Trophoblast cell (in vitro differentiated cells and primary cell): Measurements from ENCODE around the gene PAM.

Experiments
- DNase-seq, 2 donors: peaks; one replicate each; pipeline ENCODE4 v3.0.0-alpha.2; 2016
- H2AFZ ChIP-seq: 2 replicates; pipeline ENCODE4 v1.6.1; 2013; ENCODE audit warnings: low read length, moderate library complexity, mild to moderate bottlenecking; ENCODE audit not compliant: insufficient read depth, poor library complexity
- H2AK5ac ChIP-seq: 2 replicates; pipeline ENCODE4 v1.6.1; 2013; ENCODE audit warnings: mild to moderate bottlenecking, low read length
- H2BK120ac ChIP-seq: 2 replicates; pipeline ENCODE4 v1.6.1; 2013; ENCODE audit warnings: low read length, mild to moderate bottlenecking, moderate library complexity; ENCODE audit not compliant: insufficient read depth, poor library complexity
- H2BK12ac ChIP-seq: 2 replicates; pipeline ENCODE4 v1.6.1; 2013; ENCODE audit warnings: mild to moderate bottlenecking, low read length, moderate library complexity
- H2BK5ac ChIP-seq: 2 replicates; pipeline ENCODE4 v1.6.1; 2013; ENCODE audit warnings: low read length, low read depth, moderate library complexity, mild to moderate bottlenecking; ENCODE audit not compliant: poor library complexity
- H3K14ac ChIP-seq: 2 replicates; pipeline ENCODE4 v1.6.1; 2013; ENCODE audit warnings: mild to moderate bottlenecking, low read length
- H3K18ac ChIP-seq: 2 replicates; pipeline ENCODE4 v1.6.1; 2013; ENCODE audit warnings: mild to moderate bottlenecking, low read length
- H3K23ac ChIP-seq: 2 replicates; pipeline ENCODE4 v1.6.1; 2013; ENCODE audit warnings: low read length
- H3K27ac ChIP-seq: 2 replicates; pipeline ENCODE4 v1.5.1; 2013; ENCODE audit warnings: low read depth, mild to moderate bottlenecking, inconsistent platforms, low read length, moderate library complexity
- H3K27me3 ChIP-seq: 2 replicates; pipeline ENCODE4 v1.6.1; 2013; ENCODE audit warnings: inconsistent platforms, mild to moderate bottlenecking, low read length, moderate library complexity; ENCODE audit not compliant: insufficient read depth
- H3K36me3 ChIP-seq, 2 experiments: 1 replicate in 1 of 2; 2 replicates in 1 of 2; pipeline ENCODE4 v1.6.1; 2013; ENCODE audit warnings: low read length in 2 of 2, mild to moderate bottlenecking in 2 of 2, moderate library complexity in 1 of 2; ENCODE audit not compliant: insufficient read depth in 2 of 2, control insufficient read depth in 1 of 2
- H3K4ac ChIP-seq: 2 replicates; pipeline ENCODE4 v1.6.1; 2013; ENCODE audit warnings: low read depth, mild to moderate bottlenecking, low read length, moderate library complexity
- H3K4me1 ChIP-seq, 2 experiments: 1 replicate in 1 of 2; 2 replicates in 1 of 2; pipeline ENCODE4 v1.6.1; 2013; ENCODE audit warnings: low read length in 2 of 2, mild to moderate bottlenecking in 2 of 2, moderate library complexity in 1 of 2; ENCODE audit not compliant: insufficient read depth in 2 of 2, control insufficient read depth in 1 of 2
- H3K4me2 ChIP-seq: 2 replicates; pipeline ENCODE4 v1.6.1; 2013; ENCODE audit warnings: inconsistent platforms, mild to moderate bottlenecking, low read length, moderate library complexity
- H3K4me3 ChIP-seq: 2 replicates; pipeline ENCODE4 v1.5.1; 2013; ENCODE audit warnings: mild to moderate bottlenecking, low read depth, low read length, inconsistent platforms
- H3K79me1 ChIP-seq: one replicate; pipeline ENCODE4 v1.6.1; 2013; ENCODE audit warnings: low read length
- H3K79me2 ChIP-seq: 2 replicates; pipeline ENCODE4 v1.6.1; 2013; ENCODE audit warnings: low read length, mild to moderate bottlenecking; ENCODE audit not compliant: control insufficient read depth, insufficient read depth, poor library complexity
- H3K9ac ChIP-seq: 2 replicates; pipeline ENCODE4 v1.6.1; 2013; ENCODE audit warnings: mild to moderate bottlenecking, low read length
- H3K9me3 ChIP-seq: 2 replicates; pipeline ENCODE4 v1.6.1; 2013; ENCODE audit warnings: low read depth, mild to moderate bottlenecking, control low read depth, inconsistent platforms, low read length; ENCODE audit not compliant: insufficient read depth
- H4K12ac ChIP-seq: 2 replicates; pipeline ENCODE4 v1.6.1; 2013; ENCODE audit warnings: low read depth, mild to moderate bottlenecking, low read length, moderate library complexity
- H4K8ac ChIP-seq: 2 replicates; pipeline ENCODE4 v1.6.1; 2013; ENCODE audit warnings: low read depth, mild to moderate bottlenecking, low read length, moderate library complexity
- H4K91ac ChIP-seq: one replicate; pipeline ENCODE4 v1.6.1; 2013; ENCODE audit warnings: low read depth, mild to moderate bottlenecking, low read length, moderate library complexity
- WGBS: extraction: QIAGEN DNeasy Blood & Tissue Kit; methylation state at CpG from one replicate; pipeline ENCODE4 v1.1.7; 2013; ENCODE audit warnings: missing lambda C conversion rate; ENCODE audit not compliant: insufficient read length, insufficient coverage; ENCODE audit errors: extremely low coverage; 5-methylcytosine and 5-hydroxymethylcytosine counted together

PAM gene

DNA sequence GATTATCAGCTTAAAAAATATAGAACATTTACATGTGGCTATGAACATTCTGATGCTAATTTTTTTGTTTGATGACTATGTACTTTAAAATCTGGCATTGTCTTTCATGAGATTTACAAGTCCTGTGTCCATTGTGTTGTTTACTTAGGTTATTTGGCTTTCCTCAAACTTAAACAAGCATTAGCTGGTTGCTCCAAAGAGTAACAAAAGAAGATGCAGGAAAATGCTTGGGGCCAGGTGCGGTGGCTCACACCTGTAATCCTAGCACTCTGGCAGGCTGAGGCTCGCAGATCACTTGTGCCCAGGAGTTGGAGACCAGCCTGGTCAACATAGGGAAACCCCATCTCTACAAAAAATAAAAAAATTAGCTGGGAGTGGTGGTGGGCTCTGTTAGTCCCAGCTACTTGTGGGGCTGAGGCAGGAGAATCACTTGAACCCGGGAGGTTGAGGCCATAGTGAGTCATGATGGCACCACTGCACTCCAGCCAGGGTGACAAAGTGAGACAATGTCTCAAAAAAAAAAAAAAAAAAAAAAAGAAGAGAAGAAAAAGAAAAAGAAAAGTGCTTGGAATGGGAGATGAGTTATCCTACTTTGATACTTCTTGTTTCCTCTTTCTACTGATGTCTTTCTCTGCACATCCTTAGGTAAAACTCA, 39.7 kb downstream of the PAM start:
- no peak overlapping the region for H3K4me2 ChIP-seq
- H3K79me1 ChIP-seq = no peaks in the 10 kb centered on the region
- no peak overlapping the region for H3K9ac ChIP-seq
- no peak overlapping the region for H2BK120ac ChIP-seq
- no peak overlapping the region for H3K27ac ChIP-seq
- no peaks in the 10 kb centered on the region for H3K79me2 ChIP-seq
- no peak overlapping the region for H4K12ac ChIP-seq
- no peak overlapping the region for H2BK5ac ChIP-seq
- H3K14ac ChIP-seq = no peak overlapping the region
- H3K4me1 ChIP-seq = no peaks in the 10 kb centered on the region
- no peaks in the 10 kb centered on the region for H3K9me3 ChIP-seq
- H2BK12ac ChIP-seq = no peak overlapping the region
- no peak overlapping the region for H2AFZ ChIP-seq
- no peak overlapping the region for H4K91ac ChIP-seq
- H3K36me3 ChIP-seq = no peaks in the 10 kb centered on the region
- no peak for DNase-seq
- WGBS = no CpG with 5 or more reads among the region's 3 CpGs
- no peak overlapping the region for H3K18ac ChIP-seq
- H3K23ac ChIP-seq = no peak overlapping the region
- H3K4ac ChIP-seq = no peak overlapping the region
- no peak overlapping the region for H4K8ac ChIP-seq
- H2AK5ac ChIP-seq = no peak overlapping the region
- H3K27me3 ChIP-seq = no peaks in the 10 kb centered on the region
- H3K4me3 ChIP-seq = no peak overlapping the region

DNA sequence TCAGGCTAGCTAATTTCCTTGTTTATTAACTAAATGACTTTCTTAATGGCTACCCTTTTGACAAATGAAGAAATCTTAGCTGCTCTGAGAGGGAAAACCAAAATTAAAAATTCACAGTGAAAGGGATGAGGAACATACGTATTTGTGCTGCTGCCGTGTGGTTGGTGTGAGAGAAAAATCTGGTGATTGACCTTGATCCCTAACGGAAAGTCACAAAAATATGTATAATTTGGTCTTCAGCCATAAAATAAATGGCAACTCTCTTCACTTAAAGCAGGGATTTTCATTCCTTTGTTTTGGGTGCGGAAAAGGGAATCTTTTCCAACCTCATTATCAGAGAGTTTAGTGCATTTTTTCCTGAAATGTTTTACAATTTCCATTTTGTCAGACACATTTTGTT, 40.4 kb downstream of the PAM start:
- Histone ChIP-seq H3K4me2 (no peak overlapping the region), H3K14ac (no peak overlapping the region), H4K91ac (no peak overlapping the region), H3K79me1 (no peaks in the 10 kb centered on the region), H2BK12ac (no peak overlapping the region), H3K18ac (no peak overlapping the region), H3K9me3 (no peaks in the 10 kb centered on the region), H2BK5ac (no peak overlapping the region), H3K27ac (no peak overlapping the region), H3K36me3 (no peaks in the 10 kb centered on the region), H4K12ac (no peak overlapping the region), H3K9ac (no peak overlapping the region), H2BK120ac (no peak overlapping the region), H2AK5ac (no peak overlapping the region), H2AFZ (no peak overlapping the region), H3K23ac (no peak overlapping the region), H3K79me2 (no peaks in the 10 kb centered on the region), H3K4ac (no peak overlapping the region), H4K8ac (no peak overlapping the region), H3K27me3 (no peaks in the 10 kb centered on the region), H3K4me1 (no peaks in the 10 kb centered on the region), H3K4me3 (no peak overlapping the region)
- DNase-seq = no peak
- no CpG with 5 or more reads among the region's 4 CpGs for WGBS

DNA sequence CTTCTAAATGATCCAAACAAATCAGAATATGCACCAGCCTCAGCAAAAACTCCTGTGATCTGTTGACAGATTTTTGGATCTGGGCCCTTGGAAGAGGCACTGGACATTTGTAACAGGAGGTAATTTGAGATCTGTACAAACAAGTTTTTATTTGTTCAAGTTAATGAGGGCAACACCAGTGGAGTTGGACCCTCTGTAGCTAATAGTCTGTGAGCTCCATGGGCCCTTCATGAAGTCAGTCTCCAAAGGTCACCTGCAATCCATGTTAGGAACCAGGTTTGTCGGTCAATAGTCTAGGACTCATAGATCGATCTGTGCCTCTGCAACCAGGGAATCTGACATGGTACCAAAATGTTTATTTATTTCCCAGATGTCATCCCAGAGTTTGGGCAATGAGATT, 40.9 kb downstream of the PAM start:
- Histone ChIP-seq H3K79me1 (no peaks in the 10 kb centered on the region), H3K27ac (no peak overlapping the region), H3K4me1 (no peaks in the 10 kb centered on the region), H3K23ac (no peak overlapping the region), H4K91ac (no peak overlapping the region), H3K4ac (no peak overlapping the region), H3K18ac (no peak overlapping the region), H3K4me2 (no peak overlapping the region), H3K79me2 (no peaks in the 10 kb centered on the region), H3K9ac (no peak overlapping the region), H3K4me3 (no peak overlapping the region), H4K8ac (no peak overlapping the region), H2AFZ (no peak overlapping the region), H2BK12ac (no peak overlapping the region), H2BK5ac (no peak overlapping the region), H3K9me3 (no peaks in the 10 kb centered on the region), H2BK120ac (no peak overlapping the region), H3K36me3 (no peaks in the 10 kb centered on the region), H3K27me3 (no peaks in the 10 kb centered on the region), H3K14ac (no peak overlapping the region), H2AK5ac (no peak overlapping the region), H4K12ac (no peak overlapping the region)
- WGBS = no CpG with 5 or more reads among the region's 2 CpGs
- no peak for DNase-seq

DNA sequence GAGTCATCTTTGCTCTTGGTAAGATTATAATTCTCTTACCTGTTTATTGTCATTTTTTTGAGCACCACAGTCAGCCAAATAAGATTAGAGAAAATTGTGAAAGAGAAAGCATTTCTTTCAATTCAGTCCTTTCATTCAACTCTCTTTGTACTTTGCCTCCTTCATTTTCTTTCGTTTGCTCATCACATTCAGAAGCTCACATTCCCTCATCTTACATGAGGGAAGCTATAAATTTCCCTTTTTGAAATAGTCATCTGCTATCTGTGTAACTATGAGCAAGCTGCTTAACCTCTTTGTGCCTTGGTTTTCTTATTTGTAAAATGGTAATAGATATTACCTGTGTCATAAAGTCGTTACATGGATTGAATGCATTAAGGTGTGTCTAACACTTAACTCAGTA, 41.4 kb downstream of the PAM start:
- H3K79me2 ChIP-seq = no peaks in the 10 kb centered on the region
- DNase-seq = peak in 1 of 2 donors; percentile 61
- WGBS = no CpG with 5 or more reads among the region's 2 CpGs

More for the DNA sequence above, 41.4 kb downstream of the PAM start:
- Histone ChIP-seq H3K4me1 (no peaks in the 10 kb centered on the region), H4K91ac (no peak overlapping the region), H3K9me3 (no peaks in the 10 kb centered on the region), H3K27me3 (no peaks in the 10 kb centered on the region), H3K14ac (no peak overlapping the region), H3K18ac (no peak overlapping the region), H2BK5ac (no peak overlapping the region), H3K79me1 (no peaks in the 10 kb centered on the region), H3K4me2 (no peak overlapping the region), H3K9ac (no peak overlapping the region), H4K8ac (no peak overlapping the region), H3K4me3 (no peak overlapping the region), H3K36me3 (no peaks in the 10 kb centered on the region), H4K12ac (no peak overlapping the region), H2BK120ac (no peak overlapping the region), H3K23ac (no peak overlapping the region), H2AK5ac (no peak overlapping the region), H3K27ac (no peak overlapping the region), H2BK12ac (no peak overlapping the region), H3K4ac (no peak overlapping the region), H2AFZ (no peak overlapping the region)
